Raji (cell line): ENCODE results near the gene SPATA31D3.
"Not testable (repeated sequence)": the region's sequence is repeated elsewhere in the genome, so short reads cannot be mapped to it uniquely, and the experiment has no call there.

ENCODE experiments used
- POLR2A ChIP-seq: IDR thresholded peaks from 2 replicates; pipeline ENCODE4 v1.6.1; 2011; ENCODE audit warnings: low read depth, low read length, control low read depth; ENCODE audit not compliant: insufficient read depth

SPATA31D3 gene

GRCh38 chr9:81943393-81943792 lies at the start of gene SPATA31D3:
SPATA31D3 (plus strand) TSS chr9:81943500; CDS start chr9:81943586, 86 bp downstream.
- not testable (repeated sequence) for TF ChIP-seq POLR2A

GRCh38 chr9:81893929-81894328 lies 49.4 kb upstream of the SPATA31D3 start:
- TF ChIP-seq POLR2A, result no peak

GRCh38 chr9:81894891-81895290 lies 48.4 kb upstream of the SPATA31D3 start:
- no peak for TF ChIP-seq POLR2A

- TF ChIP-seq POLR2A, result no peak
Observed at GRCh38 chr9:81896070-81896469, 47.2 kb upstream of the SPATA31D3 start.

- TF ChIP-seq POLR2A, result no peak
Observed at GRCh38 chr9:81898851-81899250, 44.4 kb upstream of the SPATA31D3 start.

- TF ChIP-seq POLR2A, result no peak
Observed at GRCh38 chr9:81902196-81902595, 41.1 kb upstream of the SPATA31D3 start.

GRCh38 chr9:81902626-81903025 lies 40.7 kb upstream of the SPATA31D3 start:
- no peak for TF ChIP-seq POLR2A

- TF ChIP-seq POLR2A, result no peak
Observed at GRCh38 chr9:81906671-81907070, 36.6 kb upstream of the SPATA31D3 start.

- TF ChIP-seq POLR2A, result no peak
Observed at GRCh38 chr9:81912135-81912534, 31.2 kb upstream of the SPATA31D3 start.

GRCh38 chr9:81915801-81916505 lies 27.3 kb upstream of the SPATA31D3 start:
- no peak for TF ChIP-seq POLR2A

GRCh38 chr9:81928305-81928704 lies 15.0 kb upstream of the SPATA31D3 start, which contains the start of gene SPATA31D4:
SPATA31D4 (plus strand) TSS chr9:81928428; CDS start chr9:81928514, 86 bp downstream.
- TF ChIP-seq POLR2A, result not testable (repeated sequence)

- TF ChIP-seq POLR2A, result no peak
Observed at GRCh38 chr9:81953096-81953495, 9.8 kb downstream of the SPATA31D3 start.

GRCh38 chr9:81955625-81956024 lies 12.3 kb downstream of the SPATA31D3 start:
- no peak for TF ChIP-seq POLR2A

GRCh38 chr9:81964218-81965171 lies 21.2 kb downstream of the SPATA31D3 start:
- TF ChIP-seq POLR2A, result no peak

- TF ChIP-seq POLR2A, result no peak
Observed at GRCh38 chr9:81968026-81968425, 24.7 kb downstream of the SPATA31D3 start.

- TF ChIP-seq POLR2A, result no peak
Observed at GRCh38 chr9:81969971-81970370, 26.7 kb downstream of the SPATA31D3 start.
